GM12873 (cell line): ENCODE measurements around the gene USP15.

ENCODE experiments used
- TF ChIP-seq, protein P1 (sequence below): IDR thresholded peaks from 2 replicates; pipeline ENCODE4 v1.5.1; 2012; ENCODE audit warnings: low read depth, mild to moderate bottlenecking, moderate library complexity, low read length, control low read depth; ENCODE audit not compliant: insufficient read depth; ENCODE audit errors: missing control alignments

USP15 gene

DNA sequence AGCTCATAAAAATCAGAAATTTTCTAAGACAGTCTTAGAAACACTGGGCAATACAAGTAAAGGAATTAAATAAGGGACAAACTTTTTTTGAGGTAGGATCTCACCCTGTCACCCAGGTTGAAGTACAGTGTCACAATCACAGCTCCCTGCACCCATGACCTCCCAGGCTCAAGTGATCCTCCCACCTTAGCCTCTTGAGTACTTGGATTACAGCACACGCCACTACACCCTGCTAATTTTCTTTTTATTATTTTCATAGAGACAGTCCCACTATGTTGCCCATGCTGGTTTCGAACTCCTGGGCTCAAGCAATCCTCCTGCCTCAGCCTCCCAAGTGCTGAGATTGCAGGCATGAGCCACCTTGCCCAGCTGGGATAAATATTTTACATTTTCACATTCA, 90.3 kb downstream of the USP15 start:
- TF ChIP-seq, protein P1, sequence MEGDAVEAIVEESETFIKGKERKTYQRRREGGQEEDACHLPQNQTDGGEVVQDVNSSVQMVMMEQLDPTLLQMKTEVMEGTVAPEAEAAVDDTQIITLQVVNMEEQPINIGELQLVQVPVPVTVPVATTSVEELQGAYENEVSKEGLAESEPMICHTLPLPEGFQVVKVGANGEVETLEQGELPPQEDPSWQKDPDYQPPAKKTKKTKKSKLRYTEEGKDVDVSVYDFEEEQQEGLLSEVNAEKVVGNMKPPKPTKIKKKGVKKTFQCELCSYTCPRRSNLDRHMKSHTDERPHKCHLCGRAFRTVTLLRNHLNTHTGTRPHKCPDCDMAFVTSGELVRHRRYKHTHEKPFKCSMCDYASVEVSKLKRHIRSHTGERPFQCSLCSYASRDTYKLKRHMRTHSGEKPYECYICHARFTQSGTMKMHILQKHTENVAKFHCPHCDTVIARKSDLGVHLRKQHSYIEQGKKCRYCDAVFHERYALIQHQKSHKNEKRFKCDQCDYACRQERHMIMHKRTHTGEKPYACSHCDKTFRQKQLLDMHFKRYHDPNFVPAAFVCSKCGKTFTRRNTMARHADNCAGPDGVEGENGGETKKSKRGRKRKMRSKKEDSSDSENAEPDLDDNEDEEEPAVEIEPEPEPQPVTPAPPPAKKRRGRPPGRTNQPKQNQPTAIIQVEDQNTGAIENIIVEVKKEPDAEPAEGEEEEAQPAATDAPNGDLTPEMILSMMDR: no peak

DNA sequence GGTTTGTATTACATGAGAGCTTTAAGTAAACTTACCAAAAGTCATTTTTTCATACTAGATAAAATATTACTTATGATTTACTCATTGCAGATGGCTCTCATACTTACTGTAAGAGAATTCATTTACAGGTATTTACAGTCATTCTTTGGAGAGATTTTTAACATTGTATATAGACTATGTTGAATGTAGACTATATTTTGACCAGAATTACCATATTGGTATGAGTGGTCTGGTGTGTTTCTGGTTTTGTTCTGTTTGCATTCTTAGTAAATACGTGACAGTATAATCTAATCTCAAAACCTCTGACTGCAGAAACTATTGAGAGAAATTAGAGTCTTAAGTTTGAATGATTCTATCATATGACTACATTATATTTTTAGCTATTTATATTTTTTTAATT, 91.1 kb downstream of the USP15 start:
- TF ChIP-seq, protein P1: no peak

DNA sequence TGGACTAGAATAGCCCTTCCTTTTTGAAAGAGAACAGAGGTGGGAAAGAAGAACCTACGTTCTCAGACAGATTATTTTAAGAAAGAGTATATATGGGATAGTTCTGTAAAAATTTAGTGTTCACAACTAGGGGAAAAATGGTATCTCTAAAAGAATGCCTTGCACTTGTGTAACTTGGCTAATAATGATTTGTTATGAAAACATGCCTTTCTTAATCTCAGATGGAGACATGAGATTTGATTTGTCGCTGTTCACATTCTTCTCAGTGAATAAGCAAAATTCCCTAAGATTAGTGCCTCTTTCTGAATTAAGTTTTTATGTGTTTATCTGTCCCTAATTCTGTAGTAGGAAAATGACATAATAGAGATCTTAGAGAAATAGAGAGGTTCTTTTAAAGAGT, 100.8 kb downstream of the USP15 start:
- TF ChIP-seq, protein P1: no peak

DNA sequence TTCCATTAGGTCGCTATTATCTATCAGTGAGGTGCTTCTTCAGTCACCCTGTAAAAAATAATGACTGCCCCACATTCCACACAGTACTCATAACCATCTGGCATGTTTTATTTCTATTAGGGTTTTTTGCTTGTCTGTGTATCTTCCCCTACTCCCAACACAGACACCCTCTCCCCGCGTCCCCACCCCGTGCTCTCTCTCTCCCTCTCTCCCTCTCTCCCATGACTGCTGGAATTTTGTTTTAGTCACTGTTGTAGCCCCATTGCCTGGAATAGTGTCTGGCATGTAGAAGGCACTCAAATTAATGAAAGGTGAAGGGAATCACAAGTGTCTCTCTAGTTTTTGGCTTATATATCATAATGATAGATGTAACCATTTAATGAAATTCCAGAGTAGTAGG, 103.3 kb downstream of the USP15 start:
- TF ChIP-seq, protein P1: no peak

DNA sequence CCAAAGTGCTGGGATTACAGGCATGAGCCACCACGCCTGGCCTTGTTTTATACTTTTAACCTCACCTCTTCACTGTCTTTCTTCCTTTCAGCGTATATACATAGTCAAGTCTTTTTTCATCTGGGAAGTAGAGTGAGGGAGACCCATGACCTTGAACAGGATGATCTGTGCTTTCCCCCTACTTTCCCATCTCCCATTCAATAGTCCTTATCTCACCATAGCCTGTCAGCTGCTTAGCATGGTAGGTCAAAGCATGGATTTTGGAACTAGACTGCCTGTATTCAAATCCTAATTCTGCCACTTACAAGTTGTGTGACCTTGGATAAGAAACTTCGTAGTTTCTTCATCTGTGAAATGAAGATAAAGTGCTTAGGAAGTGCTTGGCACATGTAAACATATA, 110.0 kb downstream of the USP15 start:
- TF ChIP-seq, protein P1: no peak

DNA sequence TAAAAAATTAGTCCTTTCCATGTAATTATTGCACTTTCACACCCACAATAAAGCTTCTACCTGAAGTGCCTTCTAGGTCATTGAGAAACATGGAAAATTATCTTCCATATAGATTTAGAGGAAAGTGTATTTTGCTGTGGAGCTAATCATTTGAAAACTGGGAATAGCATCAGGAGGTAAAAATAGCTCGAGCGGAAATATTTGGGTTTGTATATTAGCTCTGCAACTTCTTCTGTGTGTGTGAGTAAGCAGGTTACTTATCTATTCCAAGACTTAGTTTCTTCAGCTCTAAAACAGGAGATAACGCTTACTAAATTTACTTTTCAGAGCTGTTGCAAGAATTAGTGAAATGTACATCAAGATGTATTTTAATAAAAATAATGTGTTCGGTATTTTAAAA, 111.5 kb downstream of the USP15 start:
- TF ChIP-seq, protein P1: no peak

DNA sequence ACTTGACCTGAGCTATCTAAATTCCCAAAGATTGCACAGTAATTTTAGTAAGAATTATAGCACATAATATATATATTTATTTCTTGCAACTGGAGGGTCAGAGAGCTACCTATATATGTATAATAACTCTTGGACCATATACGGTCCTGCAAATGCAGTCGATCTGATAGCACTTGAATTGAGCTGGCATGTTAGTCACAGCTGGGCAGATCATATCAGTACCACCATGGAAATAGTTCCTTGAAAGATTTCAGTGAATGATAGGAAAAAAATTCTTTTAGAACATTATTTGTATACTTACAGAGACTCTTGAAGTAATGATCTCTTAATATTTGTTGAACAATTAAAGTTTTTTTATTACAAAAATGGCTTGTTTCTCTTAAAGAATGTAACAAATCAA, 111.9 kb downstream of the USP15 start:
- TF ChIP-seq, protein P1: no peak
